Psoas muscle (tissue), 8 donors: ENCODE measurements around the gene TCTA. TPM values are rescaled to one million over a fixed set of nuclear protein-coding genes. Genes with fewer than 3 reads are reported as not detected.

ENCODE experiments used
- ATAC-seq, 4 donors: fragments of 200-7000 bp; cut with Tn5 transposase; one replicate each; pipeline ENCODE4 v1.9.1; 2020; ENCODE audit warnings: moderate library complexity in 3 of 4, mild to moderate bottlenecking in 2 of 4
- DNase-seq, 2 donors: peaks; one replicate each; pipeline ENCODE4 v3.0.0-alpha.2; 2020
- H3K27ac ChIP-seq: fragments of 200-600 bp; one replicate; pipeline ENCODE4 v1.8.0; 2022
- H3K27me3 ChIP-seq, 3 donors: fragments of 200-600 bp in 1 of 3; one replicate each; pipeline versions ENCODE4 v1.6.1 to v1.8.0; 2013 to 2022; ENCODE audit warnings: low read length in 2 of 3, mild to moderate bottlenecking in 2 of 3, moderate library complexity in 1 of 3; ENCODE audit not compliant: insufficient read depth in 3 of 3
- H3K36me3 ChIP-seq, 2 donors: fragments of 200-600 bp in 1 of 2; one replicate each; pipeline versions ENCODE4 v1.6.1 to v1.8.0; 2013 to 2022; ENCODE audit warnings: low read depth in 1 of 2, mild to moderate bottlenecking in 1 of 2, moderate library complexity in 1 of 2; ENCODE audit not compliant: insufficient read depth in 1 of 2
- H3K4me1 ChIP-seq: fragments of 200-600 bp; one replicate; pipeline ENCODE4 v1.8.0; 2022
- H3K4me3 ChIP-seq: fragments of 200-600 bp; one replicate; pipeline ENCODE4 v1.8.0; 2022; ENCODE audit warnings: mild to moderate bottlenecking
- H3K9me3 ChIP-seq: fragments of 200-600 bp; one replicate; pipeline ENCODE4 v1.8.0; 2022
- CTCF ChIP-seq: fragments of 200-600 bp; IDR thresholded peaks from one replicate; pipeline ENCODE4 v1.8.0; 2022; ENCODE audit warnings: antibody characterized with exemption
- WGBS, 3 donors: extraction: QIAGEN DNeasy Blood & Tissue Kit; methylation state at CpG; one replicate each; pipeline versions ENCODE4 v1.1.6 to v1.1.7; 2013; 5-methylcytosine and 5-hydroxymethylcytosine counted together
- intact Hi-C, 2 donors: fragments of 100-400 bp; cut with DNase I; formaldehyde crosslinking; loops; one replicate each; pipeline versions ENCODE4 v1.11.0 to v1.14.2; 2022
- polyA plus RNA-seq, 3 donors: library from polyadenylated mRNA; stranded (reverse); fragments of 200-250 nt; gene quantifications; one replicate each; pipeline ENCODE4 v1.2.3, GENCODE V29; 2013
- total RNA-seq, 4 donors: library from RNA; stranded (reverse); fragmentation: NEBNext Ultra II Directional in 2 of 4; extraction: Animal tissue kit (Norgen Biotek cat#: 25700) in 2 of 4; gene quantifications; one replicate each; pipeline versions ENCODE4 v1.2.1 to v1.2.4, GENCODE V29; 2021 to 2023
- donor health status: healthy with polysubstance abuse.
- donor health status: DM: no; HTN: no; CAD: no; lungs with moderate emphysema.
- donor health status: Bipolar disorder and iron deficiency.
- donor health status: healthy.
- donor health status: DM: yes; HTN: yes; CAD: no.
- donor health status: DM: no; HTN: no; CAD: no.
- donor health status: DM: no; HTN: no; CAD: no.
- donor health status: DM: yes; HTN: yes; CAD: no.

TCTA gene
- total and polyA plus RNA-seq, 7 donors, result 11.4 to 46.1 (median 18.1) TPM

GRCh38 chr3:49416867-49417266 lies 4.6 kb downstream of the TCTA start:
- no peak for TF ChIP-seq CTCF
- peak in 1 of 2 donors; percentile 10 for DNase-seq
- H3K9me3 ChIP-seq, result no peaks in the 10 kb centered on the region
- no peak overlapping the region for H3K4me3 ChIP-seq
- intact Hi-C loops, result no loop called here
- ATAC-seq, result no peak
- H3K27me3 ChIP-seq, result no peaks in the 10 kb centered on the region
- H3K27ac ChIP-seq, result peak overlapping the region; percentile 46
- H3K36me3 ChIP-seq, result peaks cover 0 to 67% of the 10 kb centered on the region in 2 donors
- H3K4me1 ChIP-seq, result peaks cover 21% of the 10 kb centered on the region
- 91 to 96% (median 95%) methylated on average over 2 of the region's 2 CpGs for WGBS, 3 donors

DNA sequence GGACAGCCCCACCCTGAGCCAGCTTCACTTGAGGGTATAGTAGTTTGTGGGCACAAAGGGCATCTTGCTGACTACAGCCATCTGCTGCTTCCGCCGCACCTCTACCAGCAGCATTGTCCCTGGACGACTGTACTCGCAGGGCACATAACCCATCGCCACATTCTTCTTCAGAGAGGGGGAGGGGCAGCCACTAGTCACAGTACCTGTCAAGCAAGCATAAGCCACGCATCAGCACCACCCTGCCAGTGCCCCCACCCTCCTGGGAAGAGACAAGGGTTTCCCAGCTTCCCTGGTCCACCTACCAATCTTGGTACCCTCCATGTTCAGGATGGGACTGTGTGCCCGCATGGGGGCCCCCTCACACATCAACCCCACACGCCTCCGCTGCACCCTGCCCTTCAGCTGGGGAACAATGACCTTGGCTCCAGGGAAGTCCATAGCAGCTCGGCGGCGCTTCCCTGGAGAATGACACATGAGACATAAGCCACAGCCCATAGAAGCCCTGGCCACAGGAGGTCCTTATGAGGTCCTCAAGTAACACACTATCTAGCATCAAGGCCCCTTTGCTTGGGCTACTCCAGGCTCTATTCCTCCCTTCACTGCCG lies 5.4 kb downstream of the TCTA start:
- no peaks in the 10 kb centered on the region for H3K27me3 ChIP-seq
- ATAC-seq (no peak), DNase-seq (peak in 1 of 2 donors; percentile 34)
- no peak for TF ChIP-seq CTCF
- no peaks in the 10 kb centered on the region for H3K9me3 ChIP-seq
- H3K27ac ChIP-seq, result no peak overlapping the region
- WGBS, 3 donors, result 81 to 83% (median 82%) methylated on average over 13 of the region's 13 CpGs
- intact Hi-C loops, result no loop called here
- H3K4me3 ChIP-seq, result no peak overlapping the region
- H3K4me1 ChIP-seq, result peaks cover 21% of the 10 kb centered on the region
- peaks cover 0 to 67% of the 10 kb centered on the region in 2 donors for H3K36me3 ChIP-seq

GRCh38 chr3:49421890-49422378 lies 9.7 kb downstream of the TCTA start:
- DNase-seq (no peak), ATAC-seq (peak in 1 of 4 donors; percentile 2)
- TF ChIP-seq CTCF, result no peak
- intact Hi-C loops, result no loop called here
- peaks cover 0 to 69% of the 10 kb centered on the region in 2 donors for H3K36me3 ChIP-seq
- H3K4me1 ChIP-seq, result peaks cover 4% of the 10 kb centered on the region
- no peaks in the 10 kb centered on the region for H3K9me3 ChIP-seq
- no peaks in the 10 kb centered on the region for H3K27me3 ChIP-seq
- WGBS, 3 donors, result 65 to 75% (median 66%) methylated on average over 14 of the region's 14 CpGs
- no peak overlapping the region for H3K27ac ChIP-seq
- peak overlapping the region; percentile 18 for H3K4me3 ChIP-seq

DNA sequence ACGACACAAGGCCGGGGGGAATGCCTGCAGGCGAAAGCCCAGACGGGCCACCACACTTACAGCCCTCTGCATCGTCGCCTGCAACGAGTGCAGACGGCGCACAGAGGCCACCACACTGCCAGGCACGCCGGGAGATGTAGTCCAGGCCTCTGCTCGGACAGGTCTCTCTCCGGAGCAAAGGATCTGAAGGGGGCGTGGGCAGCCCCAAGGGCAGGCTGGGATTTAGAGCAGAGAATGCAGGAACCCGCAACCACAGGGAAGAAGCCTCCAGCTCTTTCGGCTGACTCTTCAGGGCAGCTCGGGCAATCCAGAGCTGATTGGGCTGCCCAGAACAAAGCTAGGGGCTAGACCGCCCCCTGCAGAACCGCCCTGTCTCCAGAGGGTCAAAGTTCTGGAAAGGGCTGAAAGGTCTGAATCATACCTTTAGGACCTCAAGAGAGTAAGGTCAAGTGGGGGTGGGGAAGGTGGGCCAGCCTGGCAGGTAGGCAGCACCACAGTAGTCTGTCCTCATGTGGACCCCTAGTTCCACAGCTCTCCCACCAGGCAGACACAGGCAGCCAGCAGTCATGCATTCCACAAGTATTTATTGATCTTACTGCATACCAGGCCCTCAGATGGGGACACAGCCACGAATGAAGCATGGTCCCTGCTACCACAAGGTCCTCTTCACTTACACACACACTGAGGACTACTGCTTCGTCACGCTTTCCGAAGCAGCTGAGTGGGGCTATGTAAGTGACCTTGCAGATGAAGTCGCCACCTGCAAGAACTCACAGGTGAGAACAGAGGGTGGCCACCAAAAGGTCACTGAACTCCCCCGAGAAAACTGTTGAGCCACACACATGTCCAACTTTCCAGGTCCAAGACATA lies 10.4 kb downstream of the TCTA start, which contains the start of gene AMT:
Gene AMT (minus strand): TSS at position 95 of the 870 bp plus-strand sequence. CDS start 23 bp downstream, at position 72.
- Histone ChIP-seq H3K36me3 (peaks cover 0 to 62% of the 10 kb centered on the region in 2 donors), H3K4me1 (peaks cover 4% of the 10 kb centered on the region), H3K27me3 (no peaks in the 10 kb centered on the region), H3K9me3 (no peaks in the 10 kb centered on the region), H3K27ac (peak within 1 kb of the TSS; percentile 36), H3K4me3 (peak within 1 kb of the TSS; percentile 18)
- peak in 2 of 4 donors; percentile 18 to 42 for ATAC-seq
- TF ChIP-seq CTCF, result no peak
- peak in 1 of 2 donors; percentile 60 for DNase-seq
- intact Hi-C loops, result no loop called here
- WGBS, 3 donors, result 54 to 70% (median 57%) methylated on average over 25 of the region's 25 CpGs
